Activated CD8-positive, alpha-beta memory T cell treated with anti-CD3 and anti-CD28 coated beads for 24 hours (primary cell): ENCODE data around the gene ACAP1.
A peak's percentile ranks its signal among the peaks of the same experiment; 100 is the strongest.

Experiments used
- DNase-seq: peaks from one replicate; pipeline ENCODE4 v3.0.0-alpha.2; 2020

The ACAP1 gene, protein sequence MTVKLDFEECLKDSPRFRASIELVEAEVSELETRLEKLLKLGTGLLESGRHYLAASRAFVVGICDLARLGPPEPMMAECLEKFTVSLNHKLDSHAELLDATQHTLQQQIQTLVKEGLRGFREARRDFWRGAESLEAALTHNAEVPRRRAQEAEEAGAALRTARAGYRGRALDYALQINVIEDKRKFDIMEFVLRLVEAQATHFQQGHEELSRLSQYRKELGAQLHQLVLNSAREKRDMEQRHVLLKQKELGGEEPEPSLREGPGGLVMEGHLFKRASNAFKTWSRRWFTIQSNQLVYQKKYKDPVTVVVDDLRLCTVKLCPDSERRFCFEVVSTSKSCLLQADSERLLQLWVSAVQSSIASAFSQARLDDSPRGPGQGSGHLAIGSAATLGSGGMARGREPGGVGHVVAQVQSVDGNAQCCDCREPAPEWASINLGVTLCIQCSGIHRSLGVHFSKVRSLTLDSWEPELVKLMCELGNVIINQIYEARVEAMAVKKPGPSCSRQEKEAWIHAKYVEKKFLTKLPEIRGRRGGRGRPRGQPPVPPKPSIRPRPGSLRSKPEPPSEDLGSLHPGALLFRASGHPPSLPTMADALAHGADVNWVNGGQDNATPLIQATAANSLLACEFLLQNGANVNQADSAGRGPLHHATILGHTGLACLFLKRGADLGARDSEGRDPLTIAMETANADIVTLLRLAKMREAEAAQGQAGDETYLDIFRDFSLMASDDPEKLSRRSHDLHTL

DNA sequence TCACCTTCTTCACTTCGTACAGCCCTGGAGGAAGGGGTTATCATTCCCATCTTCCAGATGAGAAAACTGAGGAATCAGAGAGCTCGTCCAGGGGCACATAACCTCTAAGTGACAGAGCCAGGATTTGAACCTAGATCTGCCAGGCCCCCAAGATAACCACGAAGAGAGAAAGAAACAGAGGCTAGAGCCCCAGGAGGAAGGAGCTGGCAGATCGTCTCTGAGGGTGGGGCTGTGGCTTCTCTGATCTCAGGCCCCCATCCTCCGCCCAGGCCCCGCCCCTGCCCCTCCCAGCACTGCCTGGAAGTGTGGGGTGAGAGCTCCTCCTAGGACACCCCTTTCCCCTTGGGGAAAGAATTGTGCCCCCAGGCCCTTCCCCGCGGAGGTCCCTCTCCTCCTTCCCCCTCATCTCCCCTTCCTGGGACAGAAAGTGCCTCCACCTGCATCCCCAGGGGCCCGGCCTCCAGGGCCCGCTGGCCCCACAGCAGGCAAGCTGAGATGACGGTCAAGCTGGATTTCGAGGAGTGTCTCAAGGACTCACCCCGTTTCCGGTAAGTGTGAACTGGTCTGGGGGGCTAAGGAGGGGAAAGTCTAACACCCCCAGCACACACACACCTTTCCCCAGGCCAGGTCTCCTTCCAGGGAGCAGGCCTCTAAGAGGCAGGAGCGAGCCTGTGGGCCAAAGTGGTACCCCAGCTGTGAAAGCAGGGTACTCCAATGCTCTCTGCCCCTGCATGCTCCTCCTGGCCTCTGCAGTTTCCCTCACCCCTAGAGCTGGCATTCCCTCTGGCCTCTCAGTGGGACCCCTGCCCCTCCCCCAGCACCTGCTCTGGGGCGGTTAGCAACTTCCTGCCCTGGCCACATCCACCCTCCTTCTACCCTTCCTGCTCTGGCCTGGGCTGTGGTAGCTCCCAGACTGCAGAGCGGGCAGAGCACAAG lies at the start of gene ACAP1:
Gene ACAP1 (plus strand): TSS at position 290 of the 936 bp plus-strand sequence. CDS start 206 bp downstream, at position 496.
- DNase-seq: peak; percentile 92

DNA sequence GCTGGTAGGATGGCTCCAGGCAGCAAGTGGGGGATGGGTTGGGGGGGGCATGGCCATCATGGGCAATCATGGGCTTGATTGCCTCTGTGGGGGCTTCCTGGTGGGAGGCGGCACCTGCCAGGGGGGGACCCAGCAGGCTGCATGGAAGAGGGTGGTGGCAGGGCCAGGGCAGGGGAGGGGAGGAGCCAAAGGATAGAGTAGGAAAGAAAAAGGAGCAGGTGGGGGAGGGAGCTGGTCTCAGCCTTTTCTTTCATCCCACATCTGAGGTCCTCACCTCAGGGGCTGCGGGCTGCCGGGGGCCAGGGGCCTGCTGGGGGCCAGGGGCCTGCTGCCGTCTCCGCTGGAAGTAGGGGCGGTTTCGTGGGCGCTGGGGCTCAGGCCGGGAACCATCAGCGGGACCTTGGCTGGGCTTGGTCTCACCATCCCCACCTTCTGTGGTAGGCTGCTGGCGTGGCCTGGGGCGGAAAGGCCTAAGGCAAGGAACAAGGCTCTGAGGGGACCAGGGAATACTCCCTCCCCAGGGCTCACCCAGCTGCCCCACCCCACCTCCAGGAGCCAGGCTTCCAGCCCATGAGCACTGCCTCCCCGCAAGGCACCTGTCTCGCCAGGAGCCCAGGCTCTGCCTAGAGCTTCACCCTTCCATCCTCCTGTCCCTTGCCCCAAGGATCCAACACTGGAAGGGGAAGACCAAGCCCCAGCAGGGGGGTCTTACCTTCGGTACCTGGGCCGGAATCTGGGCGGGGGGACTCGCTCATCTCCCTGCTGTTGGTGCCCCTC lies 46.9 kb upstream of the ACAP1 start:
- no peak for DNase-seq

DNA sequence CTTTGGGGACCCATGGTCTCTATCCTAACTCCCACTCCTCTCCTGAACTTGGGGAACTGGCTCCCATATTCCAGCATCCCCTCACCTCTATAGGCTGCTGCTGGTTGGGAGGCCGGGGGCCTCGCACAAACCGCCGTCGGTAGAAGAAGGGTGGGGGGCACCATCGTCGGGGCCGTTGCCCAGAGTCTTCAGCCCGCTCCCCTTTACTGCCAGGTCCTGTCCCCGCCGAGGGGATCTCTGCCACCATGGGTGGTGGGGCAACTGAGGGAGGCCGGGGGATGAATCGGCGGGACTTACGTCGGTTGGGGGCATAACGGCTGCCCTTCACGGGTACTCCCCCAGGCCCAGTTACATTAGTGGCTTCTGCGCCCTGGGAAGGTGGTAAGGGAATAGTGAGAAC lies 46.2 kb upstream of the ACAP1 start:
- DNase-seq: no peak

DNA sequence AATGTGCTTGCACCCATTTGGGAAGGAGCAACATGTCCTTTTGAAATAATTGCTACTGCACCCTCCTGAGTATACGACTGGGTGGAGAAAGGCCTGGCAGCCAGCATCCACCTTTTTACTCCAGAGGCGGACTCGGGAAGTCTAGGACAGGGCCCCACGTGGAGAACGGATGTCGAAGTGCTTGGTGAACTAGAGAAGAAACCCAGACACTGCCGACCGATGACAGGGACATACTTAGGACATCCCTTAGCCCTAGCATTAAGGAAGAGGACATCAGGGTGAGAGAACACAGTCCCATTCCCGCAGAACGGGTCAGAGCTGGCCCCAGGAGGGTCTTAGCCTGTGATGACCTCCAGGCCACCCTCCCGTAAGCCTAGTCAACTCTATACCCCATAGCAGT lies 45.6 kb upstream of the ACAP1 start:
- DNase-seq: no peak

DNA sequence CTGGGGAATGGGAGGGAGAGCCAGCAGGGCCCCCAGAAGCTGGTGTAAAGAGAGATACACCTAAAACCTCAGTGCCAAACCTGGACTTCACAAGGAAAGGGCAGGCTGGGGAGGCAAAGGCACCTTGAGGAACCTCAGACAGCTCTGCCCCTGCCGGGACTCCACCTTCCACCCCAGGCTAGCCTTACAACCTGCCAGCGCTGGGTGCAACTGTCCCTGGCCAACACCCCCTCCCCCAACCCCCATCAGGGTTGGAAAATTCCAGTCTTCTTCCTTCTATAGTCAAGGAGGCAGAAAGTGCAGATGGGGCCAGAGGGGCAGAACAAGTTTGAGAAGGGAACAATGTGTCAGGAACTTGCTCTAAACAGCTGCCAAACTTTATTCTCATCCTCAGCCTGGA lies 44.1 kb upstream of the ACAP1 start:
- DNase-seq: no peak

DNA sequence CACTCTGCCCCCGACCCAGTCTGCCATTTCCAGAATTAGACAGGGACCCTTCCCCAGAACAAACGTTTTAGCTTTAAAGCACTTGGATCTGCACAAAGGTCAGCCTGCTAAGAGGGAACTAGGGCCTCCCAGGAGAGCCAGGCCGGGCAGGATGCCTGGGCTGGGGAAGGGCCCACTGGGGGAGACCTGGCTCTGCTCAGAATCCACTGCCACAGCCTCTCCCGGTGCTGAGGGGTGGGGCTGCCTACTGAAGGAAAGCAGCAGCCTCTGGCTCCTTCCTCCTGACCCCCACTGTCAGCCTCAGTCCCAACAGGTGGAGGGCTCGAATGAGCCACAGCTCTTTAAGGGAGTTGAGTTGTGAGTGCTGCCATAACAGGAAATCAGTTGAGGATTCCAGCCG lies 43.6 kb upstream of the ACAP1 start:
- no peak for DNase-seq

DNA sequence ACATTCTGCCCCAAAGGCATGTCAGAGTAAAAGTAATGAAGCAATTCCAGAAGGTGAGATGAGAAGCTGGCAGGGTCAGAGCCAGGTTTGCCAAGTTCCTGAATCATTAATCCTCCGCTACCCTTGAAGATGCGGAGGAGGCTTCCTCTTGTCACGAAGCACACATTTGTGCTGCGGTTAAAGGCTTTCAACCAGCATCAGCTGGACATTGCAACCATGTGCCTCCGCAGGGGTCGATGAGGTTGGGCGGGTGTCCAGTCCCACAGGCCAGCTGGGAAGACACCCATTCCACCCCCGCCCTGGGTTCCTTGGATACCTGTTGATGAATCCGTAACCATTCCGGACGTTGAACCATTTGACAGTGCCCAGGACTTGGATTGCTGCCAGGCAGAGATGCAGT lies 43.2 kb upstream of the ACAP1 start:
- DNase-seq: no peak

DNA sequence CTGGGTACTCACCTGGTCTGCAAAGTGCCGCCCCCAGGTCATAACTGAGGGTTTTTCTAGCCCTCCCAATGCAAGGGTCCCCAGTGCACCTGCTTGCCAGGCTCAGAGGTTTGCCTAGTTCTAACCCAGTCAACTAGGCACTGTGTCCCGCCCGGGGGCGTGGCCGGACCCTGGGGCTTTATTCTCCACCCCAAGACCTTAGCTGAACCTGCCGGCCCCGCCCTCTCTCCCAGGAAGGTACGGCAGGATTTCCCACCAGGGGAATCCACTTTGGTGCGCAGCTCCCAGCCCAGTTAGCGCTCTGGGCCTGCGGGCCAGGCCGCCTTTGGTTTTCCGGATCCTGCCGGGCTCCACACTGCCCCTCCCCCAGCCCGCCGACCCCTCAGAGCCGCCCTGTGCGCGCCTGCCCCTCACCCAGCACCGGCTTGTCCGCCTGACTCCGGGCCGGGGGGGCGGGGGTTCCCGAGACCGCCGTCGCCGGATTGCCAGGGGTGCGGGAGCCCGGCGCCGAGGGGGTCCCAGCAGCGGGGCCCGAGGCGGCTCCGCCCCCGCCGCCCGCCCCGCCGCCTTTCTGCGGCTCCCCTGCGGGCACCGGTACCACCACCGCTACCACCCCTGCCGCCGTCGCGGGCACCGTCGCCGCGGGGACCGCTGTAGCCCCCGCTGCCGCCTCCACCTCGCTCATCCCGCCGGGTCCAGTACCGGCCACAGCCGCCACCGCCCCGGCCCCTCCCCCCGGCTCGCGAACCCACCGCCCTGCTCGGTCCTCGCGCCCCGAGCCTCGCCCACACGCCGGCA lies 42.3 kb upstream of the ACAP1 start:
- DNase-seq: no peak

DNA sequence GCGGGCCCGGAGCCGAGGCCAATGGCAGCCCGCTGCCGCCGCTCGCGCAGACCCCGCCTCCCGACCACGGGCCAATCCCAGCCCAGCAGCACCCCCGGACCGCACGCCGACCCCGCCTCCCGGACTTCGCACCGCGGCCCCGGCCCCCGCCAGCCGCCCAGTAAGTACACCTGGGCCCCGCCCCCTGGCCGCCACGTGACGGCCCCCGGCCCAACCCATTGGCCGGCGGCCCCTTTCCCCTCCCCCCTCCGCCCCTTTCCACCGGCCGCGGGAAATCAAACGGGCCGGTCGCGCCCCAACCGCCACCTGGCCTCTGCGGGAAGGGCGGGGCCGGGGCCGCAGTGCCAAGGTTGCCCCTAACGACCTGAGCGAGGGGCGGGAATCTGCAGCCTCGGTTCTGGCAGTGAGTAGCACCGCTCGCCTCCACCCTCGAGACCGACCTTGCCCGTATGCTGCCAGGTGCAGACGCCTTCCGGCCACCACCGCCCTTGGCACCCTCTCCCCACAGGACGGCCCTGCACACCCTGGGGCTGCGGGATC lies 41.6 kb upstream of the ACAP1 start, which contains the start of gene YBX2:
Gene YBX2 (minus strand): TSS at position 26 of the 540 bp plus-strand sequence. CDS start 139 bp downstream, outside the sequence.
- peak; percentile 86 for DNase-seq

DNA sequence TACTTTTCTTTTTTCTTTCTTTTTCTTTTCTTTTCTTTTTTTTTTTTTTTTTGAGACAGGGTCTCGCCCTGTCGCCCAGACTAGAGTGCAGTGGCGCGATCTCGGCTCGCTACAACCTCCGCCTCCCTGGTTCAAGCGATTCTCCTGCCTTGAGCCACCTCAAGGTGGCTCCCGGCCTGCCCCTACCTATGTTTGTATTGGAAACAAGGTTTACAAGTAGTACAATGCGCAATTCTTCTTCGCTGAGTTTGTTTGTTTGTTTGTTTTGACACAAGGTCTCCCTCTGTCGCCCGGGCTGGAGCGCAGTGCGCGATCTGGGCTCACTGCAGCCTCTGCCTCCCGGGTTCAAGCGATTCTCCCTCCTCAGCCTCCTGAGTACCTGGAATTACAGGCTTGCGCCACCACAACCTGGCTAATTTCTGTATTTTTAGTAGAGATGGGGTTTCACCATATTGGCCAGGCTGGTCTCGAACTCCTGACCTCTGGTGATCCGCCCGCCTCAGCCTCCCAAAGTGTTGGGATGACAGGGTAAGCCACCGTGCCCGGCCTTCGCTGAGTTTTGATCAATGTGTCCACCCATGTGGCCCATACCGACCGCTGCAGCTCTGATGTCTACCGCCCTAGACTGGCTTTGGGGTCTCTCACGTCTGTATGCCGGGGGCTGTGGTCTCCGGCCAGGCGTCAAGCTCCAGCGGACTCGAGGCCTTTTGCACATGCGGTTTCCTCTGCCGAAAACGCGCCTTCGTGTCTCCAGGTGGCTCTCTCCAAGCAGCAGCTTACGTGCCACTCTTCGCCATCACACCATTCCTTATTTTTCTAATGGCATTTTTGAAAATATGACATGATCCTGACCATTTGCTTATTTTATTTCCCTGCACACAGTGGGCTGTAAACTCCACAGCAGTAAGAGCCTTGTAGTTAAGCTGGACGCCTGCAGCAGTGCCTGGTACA lies 40.8 kb upstream of the ACAP1 start:
- no peak for DNase-seq

DNA sequence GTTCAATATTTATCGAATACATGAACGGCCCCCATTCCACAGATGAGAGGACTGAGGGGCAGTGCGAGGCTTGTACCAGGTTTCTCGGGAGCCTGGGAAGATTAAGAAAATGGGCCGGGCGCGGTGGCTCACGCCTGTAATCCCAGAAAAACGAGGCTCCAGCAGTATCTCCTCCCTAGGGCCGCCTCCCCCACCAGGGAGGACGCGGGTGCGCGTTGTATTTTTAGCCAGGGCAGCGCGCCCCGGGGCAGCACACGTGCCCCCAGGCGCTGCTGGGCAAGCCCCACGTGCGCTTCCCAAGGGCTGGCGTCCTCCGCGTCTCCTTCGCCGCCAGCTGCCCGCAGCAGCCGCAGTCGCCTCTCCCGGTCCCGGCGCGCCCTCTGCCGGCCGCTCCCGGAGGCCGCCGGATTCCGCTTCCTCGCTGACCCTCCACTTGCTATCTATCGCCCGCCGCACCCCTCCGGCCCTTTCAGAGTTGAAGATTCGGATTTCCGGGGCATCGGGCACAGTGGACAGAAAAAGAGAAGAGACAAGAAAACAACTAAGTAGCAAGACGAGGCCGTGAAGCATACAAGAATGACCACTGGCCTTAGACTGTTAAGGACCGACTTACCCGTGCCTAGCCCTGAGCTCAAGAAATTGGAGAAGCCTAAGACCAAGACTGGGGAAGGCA lies 40.0 kb upstream of the ACAP1 start:
- peak; percentile 90 for DNase-seq

DNA sequence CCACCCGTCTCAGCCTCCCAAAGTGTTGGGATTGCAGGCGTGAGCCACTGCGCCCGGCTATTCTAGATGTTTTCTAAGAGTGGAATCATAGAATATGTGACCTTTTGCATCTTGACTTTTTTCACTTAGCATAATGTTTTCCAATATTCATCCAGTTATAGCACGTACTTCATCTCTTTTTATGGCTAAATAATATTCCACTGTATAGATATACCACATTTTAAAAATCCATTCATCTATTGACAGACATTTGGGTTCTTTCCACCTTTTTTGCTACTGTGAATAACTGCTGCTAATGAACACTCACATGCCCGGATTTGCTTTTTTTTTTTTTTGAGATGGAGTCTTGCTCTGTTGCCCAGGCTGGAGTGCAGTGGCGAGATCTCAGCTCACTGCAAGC lies 32.1 kb upstream of the ACAP1 start:
- no peak for DNase-seq

DNA sequence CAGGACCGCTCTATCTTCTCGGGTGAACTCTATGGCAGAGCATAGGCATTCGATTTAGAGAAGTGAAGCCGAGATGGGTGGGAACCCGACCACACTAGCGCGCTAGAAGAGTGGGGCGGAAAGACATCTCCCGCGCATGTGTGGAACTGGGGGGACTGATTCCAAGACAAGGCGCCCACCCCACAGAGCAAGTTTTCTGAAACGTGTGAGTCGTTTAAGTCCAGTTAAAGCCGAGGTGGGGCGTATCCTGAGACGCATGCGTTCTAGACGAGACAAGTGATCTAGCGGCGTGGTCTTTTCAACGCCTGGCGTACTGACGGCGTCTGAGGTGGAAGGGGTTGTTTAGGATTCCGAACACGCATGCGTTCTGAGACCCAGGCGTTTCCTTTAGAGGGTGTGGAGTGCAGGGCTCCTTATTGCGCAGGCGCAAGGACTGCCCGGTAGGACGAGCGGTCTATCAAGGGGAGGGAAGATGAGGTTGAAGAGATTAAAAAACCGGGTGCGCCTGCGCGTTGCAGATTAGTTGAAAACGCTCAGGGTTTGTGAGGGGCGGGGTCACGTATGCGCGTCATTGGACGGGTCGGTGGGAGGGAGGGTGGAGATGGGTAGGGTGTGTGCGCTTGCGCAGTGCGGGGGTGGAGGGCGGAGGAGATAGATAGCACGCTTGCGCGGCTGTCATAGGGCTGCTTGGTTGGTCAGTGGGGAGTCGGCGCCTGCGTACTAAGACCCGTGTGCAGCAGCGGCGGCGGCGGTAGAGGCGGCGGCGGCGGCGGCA lies 29.2 kb upstream of the ACAP1 start, which contains the start of gene EIF5A:
Gene EIF5A (plus strand): TSS at position 718 of the 775 bp plus-strand sequence. CDS start 2,008 bp downstream, outside the sequence.
- peak; percentile 100 for DNase-seq

DNA sequence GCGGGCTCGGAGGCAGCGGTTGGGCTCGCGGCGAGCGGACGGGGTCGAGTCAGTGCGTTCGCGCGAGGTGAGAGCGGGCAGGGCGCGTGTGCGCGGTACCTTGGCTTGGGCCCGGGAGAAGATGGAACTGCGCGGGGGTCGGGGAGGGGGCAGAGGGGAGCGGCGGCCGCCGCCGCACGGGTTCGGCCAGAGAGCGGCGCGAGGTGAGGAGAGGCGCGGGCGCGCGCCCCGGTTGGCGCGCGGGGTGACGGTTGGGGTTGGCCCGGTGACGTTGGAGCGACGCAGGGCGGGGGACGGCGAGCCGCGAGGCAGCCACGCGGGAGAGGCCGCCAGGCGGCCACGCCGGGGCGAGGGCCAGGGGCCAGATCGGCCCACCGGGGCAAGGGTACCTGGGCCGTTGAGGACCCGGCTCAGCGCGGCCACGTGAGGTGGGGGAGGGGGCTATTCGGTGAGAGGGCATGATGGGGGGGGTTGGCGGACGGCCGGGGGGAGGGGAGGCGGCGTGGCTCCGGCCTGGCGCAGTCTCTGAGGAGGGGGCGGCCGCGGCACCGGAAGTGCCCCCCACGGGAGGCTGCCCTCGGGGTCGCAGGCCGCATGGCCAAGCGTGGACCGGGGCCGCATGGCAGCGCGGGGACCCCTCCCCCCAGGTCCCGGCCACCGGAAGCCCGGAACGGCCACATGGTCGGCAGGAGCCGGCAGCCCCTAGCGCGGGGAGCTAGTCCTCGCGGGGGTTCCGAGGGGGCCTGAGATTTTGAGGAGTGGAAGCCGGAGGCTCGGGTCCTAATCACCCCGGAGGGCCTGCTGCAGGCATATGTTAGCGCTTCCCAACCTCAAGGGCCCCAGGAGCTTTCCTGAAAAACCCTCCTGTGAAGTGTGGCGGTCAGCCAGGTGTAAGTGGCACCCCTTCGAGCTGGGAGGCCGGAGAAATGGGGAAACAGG lies 28.4 kb upstream of the ACAP1 start:
- peak; percentile 83 for DNase-seq

DNA sequence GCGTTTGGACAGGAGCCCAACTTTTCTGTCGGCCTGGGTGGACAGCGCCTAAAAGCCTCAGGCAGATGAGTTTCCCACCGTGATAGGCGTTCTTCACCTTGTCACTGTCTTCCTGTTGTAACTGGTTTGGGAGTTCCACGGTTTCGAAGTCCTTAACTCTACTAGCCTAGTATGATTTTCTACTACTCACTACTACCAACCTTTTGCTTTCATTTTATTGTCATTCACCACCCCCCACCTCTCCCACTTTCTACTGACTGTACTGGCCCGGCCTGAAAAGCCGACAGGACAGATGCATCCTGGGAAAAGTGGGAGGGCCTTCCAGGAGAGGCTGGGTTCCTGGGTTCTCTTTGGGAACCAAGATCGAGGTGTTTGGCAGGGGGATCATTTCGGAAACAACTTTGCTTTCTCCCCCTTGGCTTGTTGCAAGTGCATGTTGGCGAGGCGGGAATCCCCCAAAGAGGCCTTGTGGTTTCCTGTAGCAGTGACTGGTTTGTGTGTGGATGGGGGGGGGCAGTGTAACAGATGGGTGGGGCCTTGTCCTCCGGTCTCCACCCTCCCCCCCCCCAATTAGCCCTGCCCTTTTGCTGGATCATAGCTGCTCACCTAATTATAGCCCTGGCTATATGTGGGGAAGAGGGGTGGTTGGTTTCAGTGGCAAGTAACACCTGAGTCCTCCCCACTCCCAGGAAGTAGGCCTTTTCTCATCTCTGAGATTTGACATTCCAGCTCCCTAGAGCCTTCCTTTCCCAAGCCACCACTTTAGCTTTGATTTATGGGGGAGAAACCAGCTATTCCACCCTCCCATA lies 27.5 kb upstream of the ACAP1 start:
- DNase-seq: peak; percentile 92

DNA sequence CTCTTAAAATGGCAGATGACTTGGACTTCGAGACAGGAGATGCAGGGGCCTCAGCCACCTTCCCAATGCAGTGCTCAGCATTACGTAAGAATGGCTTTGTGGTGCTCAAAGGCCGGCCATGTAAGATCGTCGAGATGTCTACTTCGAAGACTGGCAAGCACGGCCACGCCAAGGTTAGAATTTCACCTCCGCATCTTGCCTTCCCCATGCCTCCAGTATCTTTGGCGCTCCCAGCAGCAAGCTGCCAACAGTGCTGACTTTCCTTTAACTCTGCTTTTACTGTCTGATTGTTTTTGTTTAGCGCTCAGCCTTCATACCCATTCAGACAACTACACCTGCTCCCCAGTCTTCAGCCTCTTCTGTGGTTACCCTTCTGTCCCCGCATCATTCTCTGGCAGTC lies 26.7 kb upstream of the ACAP1 start:
- DNase-seq: no peak
